KMS-11 (cell line): ENCODE data around the gene BIN1.

ENCODE experiments used
- H2AFZ ChIP-seq: fragments of 200-600 bp; sonication (generic); 2 replicates; pipeline ENCODE4 v1.6.1; 2016; ENCODE audit warnings: antibody characterized with exemption, mixed run types, low read depth
- H3K27ac ChIP-seq: fragments of 200-600 bp; sonication (generic); 2 replicates; pipeline ENCODE4 v1.6.1; 2016; ENCODE audit warnings: mild to moderate bottlenecking, mixed run types
- H3K27me3 ChIP-seq: fragments of 200-600 bp; sonication (generic); 2 replicates; pipeline ENCODE4 v1.6.1; 2017; ENCODE audit warnings: mild to moderate bottlenecking, low read depth, mixed run types, moderate library complexity; ENCODE audit not compliant: insufficient read depth
- H3K36me3 ChIP-seq: fragments of 200-600 bp; sonication (generic); 2 replicates; pipeline ENCODE4 v1.6.1; 2017; ENCODE audit warnings: mild to moderate bottlenecking, mixed run types; ENCODE audit not compliant: insufficient read depth
- H3K4me1 ChIP-seq: fragments of 200-600 bp; sonication (generic); 2 replicates; pipeline ENCODE4 v1.6.1; 2016; ENCODE audit warnings: mild to moderate bottlenecking, low read depth, mixed run types; ENCODE audit not compliant: poor library complexity, severe bottlenecking
- H3K4me2 ChIP-seq: fragments of 200-600 bp; sonication (generic); 2 replicates; pipeline ENCODE4 v1.7.0; 2016; ENCODE audit warnings: mild to moderate bottlenecking, mixed run types
- H3K4me3 ChIP-seq: fragments of 200-600 bp; sonication (generic); IDR thresholded peaks from 2 replicates; pipeline ENCODE4 v1.6.1; 2017; ENCODE audit warnings: low read depth, low read length, mixed read lengths; ENCODE audit not compliant: insufficient read depth
- H3K79me2 ChIP-seq: fragments of 200-600 bp; sonication (generic); 2 replicates; pipeline ENCODE4 v1.6.1; 2016; ENCODE audit warnings: low read depth, mixed run types; ENCODE audit not compliant: insufficient read depth
- H3K9ac ChIP-seq: fragments of 200-600 bp; sonication (generic); 2 replicates; pipeline ENCODE4 v1.6.1; 2016; ENCODE audit warnings: mild to moderate bottlenecking, mixed run types
- H4K20me1 ChIP-seq: fragments of 200-600 bp; sonication (generic); 2 replicates; pipeline ENCODE4 v1.6.1; 2016; ENCODE audit warnings: mild to moderate bottlenecking, mixed run types; ENCODE audit not compliant: insufficient read depth
- CTCF ChIP-seq: fragments of 200-600 bp; sonication (generic); conservative IDR thresholded peaks from 2 replicates; pipeline ENCODE4 v1.6.1; 2017; ENCODE audit warnings: low read depth, mild to moderate bottlenecking, antibody characterized with exemption, low read length, moderate library complexity, mixed read lengths

BIN1 gene

GRCh38 chr2:127072970-127073369 lies 34.0 kb downstream of the BIN1 start:
- Histone ChIP-seq H4K20me1 (no peaks in the 10 kb centered on the region), H3K27me3 (no peaks in the 10 kb centered on the region), H3K79me2 (no peaks in the 10 kb centered on the region), H3K9ac (no peak overlapping the region), H3K4me3 (no peak overlapping the region), H3K4me2 (no peak overlapping the region), H3K4me1 (no peaks in the 10 kb centered on the region), H3K27ac (no peak overlapping the region), H3K36me3 (no peaks in the 10 kb centered on the region), H2AFZ (no peak overlapping the region)
- no peak for TF ChIP-seq CTCF

DNA sequence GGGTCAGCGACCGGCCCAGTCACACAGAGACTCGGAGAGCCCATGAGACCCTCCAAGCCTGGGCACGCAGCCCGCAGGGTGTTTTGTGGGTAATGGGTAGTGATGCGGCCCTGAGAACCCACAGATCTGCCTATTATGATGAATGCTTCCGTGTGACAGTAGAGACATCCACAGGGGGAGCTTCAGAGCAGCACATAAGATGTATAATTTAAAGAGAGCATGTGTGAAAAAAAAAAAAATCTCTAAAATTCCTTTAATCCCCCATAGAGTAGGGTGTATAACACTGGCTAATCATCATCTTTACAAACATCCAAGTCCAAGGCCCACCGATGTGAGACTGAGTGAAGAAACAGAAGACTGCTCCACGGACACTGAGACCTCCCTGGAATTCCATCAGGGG lies 34.6 kb downstream of the BIN1 start:
- H3K79me2 ChIP-seq: no peaks in the 10 kb centered on the region
- no peaks in the 10 kb centered on the region for H3K27me3 ChIP-seq
- H3K4me2 ChIP-seq: no peak overlapping the region
- H2AFZ ChIP-seq: no peak overlapping the region
- no peaks in the 10 kb centered on the region for H3K4me1 ChIP-seq
- H3K27ac ChIP-seq: no peak overlapping the region
- no peak overlapping the region for H3K9ac ChIP-seq
- H3K36me3 ChIP-seq: no peaks in the 10 kb centered on the region
- H3K4me3 ChIP-seq: no peak overlapping the region
- TF ChIP-seq CTCF: no peak
- H4K20me1 ChIP-seq: no peaks in the 10 kb centered on the region

DNA sequence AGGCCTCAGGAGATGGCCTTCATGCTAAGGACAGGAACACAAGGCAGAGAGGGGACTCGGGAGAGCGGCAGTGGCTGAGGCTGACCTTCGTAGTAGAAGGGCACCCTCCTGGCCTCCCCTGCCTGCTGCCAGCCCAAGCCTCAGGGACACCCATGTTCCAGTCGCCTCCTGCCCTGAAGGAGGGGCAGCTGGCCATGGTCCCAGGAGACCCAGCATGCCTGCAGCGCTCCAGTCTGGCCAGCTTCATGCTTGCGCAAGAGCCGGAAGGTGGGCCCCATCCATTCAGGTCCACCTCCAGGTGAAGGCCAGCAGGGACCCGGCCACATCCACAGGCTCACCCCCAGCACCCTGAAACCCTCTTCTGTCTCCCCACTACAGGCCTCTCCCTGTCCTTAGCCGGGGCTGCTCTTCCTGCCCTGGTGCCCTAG lies 35.0 kb downstream of the BIN1 start:
- no peaks in the 10 kb centered on the region for H3K36me3 ChIP-seq
- H3K27ac ChIP-seq: no peak overlapping the region
- H4K20me1 ChIP-seq: no peaks in the 10 kb centered on the region

GRCh38 chr2:127070221-127070620 lies 36.7 kb downstream of the BIN1 start:
- Histone ChIP-seq H3K79me2 (no peaks in the 10 kb centered on the region), H2AFZ (no peak overlapping the region), H3K9ac (no peak overlapping the region), H4K20me1 (no peaks in the 10 kb centered on the region), H3K27me3 (no peaks in the 10 kb centered on the region), H3K27ac (no peak overlapping the region), H3K4me2 (no peak overlapping the region), H3K4me1 (no peaks in the 10 kb centered on the region), H3K36me3 (no peaks in the 10 kb centered on the region), H3K4me3 (no peak overlapping the region)
- TF ChIP-seq CTCF: no peak

More for the DNA sequence above, 35.0 kb downstream of the BIN1 start:
- no peaks in the 10 kb centered on the region for H3K27me3 ChIP-seq
- no peak for TF ChIP-seq CTCF
- no peaks in the 10 kb centered on the region for H3K79me2 ChIP-seq
- H2AFZ ChIP-seq: no peak overlapping the region
- no peaks in the 10 kb centered on the region for H3K4me1 ChIP-seq
- no peak overlapping the region for H3K4me3 ChIP-seq
- no peak overlapping the region for H3K4me2 ChIP-seq
- H3K9ac ChIP-seq: no peak overlapping the region
